GM19372 (cell line): ENCODE results near the gene AGAP2.

Source experiments
- ATAC-seq: cut with Tn5 transposase; IDR thresholded peaks from one replicate; pipeline ENCODE4 v1.9.1; 2021; ENCODE audit warnings: mild to moderate bottlenecking, low read depth, moderate library complexity; ENCODE audit not compliant: unreplicated experiment

AGAP2 gene

DNA sequence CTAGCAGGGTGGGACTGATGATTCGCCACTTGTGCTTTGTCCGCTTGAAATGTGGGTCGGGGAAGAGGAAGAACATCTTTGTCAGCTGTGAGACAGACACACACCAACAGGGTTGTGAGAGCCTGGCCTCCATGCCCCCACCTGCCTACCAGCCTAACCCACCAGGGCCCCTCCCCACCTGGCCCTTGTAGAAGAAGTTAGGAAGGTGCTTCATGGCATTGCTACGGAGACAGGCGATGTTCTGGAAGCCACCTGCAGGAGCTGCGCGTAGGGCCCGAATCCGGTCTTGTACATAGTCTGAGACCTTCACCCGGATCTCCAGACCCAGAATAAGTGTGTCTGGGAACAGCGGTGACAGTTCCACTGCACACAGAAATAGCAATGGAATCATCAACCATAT, 31.1 kb upstream of the AGAP2 start:
- ATAC-seq = no peak

DNA sequence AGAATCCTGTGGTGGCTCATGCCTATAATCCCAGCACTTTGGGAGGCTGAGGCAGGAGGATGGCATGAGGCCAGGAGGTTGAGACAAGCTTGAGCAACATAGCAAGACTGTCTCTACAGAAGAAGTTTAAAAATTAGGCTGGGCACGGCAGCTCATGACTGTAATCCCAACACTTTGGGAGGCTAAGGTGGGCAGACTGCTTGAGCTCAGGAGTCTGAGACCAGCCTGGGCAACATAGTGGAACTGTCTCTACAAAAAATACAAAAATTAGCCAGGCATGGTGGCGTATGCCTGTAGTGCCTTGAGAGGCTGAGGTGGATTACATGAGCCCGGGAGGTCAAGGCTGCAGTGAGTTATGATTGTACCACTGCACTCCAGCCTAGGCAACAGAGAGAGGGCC, 29.3 kb upstream of the AGAP2 start:
- no peak for ATAC-seq

DNA sequence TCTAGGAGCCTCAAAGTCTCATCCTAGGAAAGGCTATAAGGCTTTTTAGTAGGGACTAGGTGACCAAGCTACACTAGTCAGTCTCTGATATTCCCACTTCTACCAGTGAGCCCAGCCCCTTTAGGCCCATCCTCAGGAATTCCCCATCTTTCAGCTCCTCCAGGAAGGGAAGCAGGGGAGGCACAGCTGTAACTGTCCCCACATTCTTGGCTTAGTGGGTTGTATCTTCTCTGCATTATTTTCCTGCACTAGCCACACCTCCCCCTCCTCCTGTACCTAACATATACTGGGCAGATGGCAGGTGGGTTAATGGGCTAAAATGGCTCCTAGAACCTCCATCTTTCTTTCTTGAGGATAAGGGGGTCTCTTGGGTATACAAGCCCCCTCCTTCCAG, 28.8 kb upstream of the AGAP2 start:
- no peak for ATAC-seq

DNA sequence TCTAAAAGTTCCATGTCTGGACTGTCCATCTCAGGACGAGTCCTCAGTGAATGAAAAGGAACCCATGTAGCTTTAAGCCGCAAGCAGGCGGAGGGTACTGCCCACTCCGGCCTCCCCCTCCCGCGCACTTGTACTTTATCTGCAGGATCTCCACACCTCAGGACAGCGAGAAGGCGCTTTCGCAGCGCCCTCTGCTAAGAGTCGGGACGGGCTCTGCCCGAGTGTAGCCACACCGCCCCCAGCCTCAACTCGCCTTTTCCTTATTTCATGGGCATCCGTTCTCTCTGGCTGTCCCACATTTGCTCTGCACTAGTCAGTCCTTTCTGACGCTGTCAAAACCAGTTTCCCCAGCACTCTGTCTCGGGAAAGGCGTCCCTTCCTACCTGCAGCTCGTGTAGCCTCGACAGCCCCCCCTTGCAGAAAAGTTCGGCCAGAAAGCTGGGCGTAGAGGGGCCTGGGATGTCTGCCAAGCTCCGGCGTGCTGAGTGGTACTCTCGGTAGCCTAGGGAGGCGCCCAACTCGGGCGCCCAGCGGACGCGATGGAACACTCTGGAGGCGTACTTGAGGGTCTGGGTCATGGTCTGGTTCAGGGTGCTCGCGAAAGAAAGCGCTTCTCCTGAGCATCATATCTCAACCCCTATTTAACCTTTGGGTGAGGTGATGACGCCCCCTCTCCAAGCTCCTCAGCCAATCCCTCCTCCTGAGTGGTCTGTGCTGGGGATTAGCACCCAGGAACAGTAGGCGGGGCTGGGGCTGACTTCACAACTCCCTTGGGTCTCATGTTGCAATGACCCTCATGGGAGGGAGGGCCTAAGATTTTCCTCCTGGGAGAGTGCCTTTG, 28.1 kb upstream of the AGAP2 start, which contains the start of gene CYP27B1:
Gene CYP27B1 (minus strand): TSS at position 615 of the 841 bp plus-strand sequence. CDS start 37 bp downstream, at position 578.
- no peak for ATAC-seq

DNA sequence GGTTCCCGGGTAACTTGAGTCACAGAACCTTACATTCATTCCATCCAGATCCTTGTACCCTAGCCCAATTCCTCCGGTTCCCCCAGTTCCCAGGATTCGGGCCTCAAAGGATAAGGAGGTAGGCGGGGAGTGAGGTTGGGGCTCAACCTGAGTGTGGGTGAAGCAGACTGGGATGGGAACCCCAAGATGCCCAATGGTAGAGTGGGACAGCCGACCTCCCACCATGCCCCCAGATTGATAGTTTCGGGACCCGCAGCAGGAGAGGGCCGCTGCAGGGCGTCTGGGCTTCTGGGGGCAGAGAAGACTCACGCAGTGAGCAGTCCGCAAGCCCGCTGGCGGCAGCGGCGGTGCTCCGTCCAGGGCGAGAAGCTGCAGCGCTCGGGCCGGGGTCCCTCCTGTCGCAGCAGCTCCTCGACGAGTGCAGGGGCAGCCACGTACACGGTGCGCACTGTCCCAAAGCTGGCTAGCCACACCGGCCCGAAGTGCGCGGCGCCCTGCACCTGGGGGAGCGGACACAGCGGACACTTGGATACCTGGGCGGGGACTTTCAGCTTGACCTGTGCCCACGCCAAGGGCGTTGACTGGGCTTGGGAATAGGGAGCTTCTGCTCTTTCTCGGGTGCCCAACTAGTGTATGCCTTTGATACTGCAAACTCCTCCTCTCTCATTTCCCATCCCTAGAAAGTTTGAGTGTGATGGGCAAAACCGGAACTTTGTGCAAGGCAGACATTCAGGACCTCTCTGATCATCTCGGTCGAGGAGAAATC, 27.3 kb upstream of the AGAP2 start:
- no peak for ATAC-seq

DNA sequence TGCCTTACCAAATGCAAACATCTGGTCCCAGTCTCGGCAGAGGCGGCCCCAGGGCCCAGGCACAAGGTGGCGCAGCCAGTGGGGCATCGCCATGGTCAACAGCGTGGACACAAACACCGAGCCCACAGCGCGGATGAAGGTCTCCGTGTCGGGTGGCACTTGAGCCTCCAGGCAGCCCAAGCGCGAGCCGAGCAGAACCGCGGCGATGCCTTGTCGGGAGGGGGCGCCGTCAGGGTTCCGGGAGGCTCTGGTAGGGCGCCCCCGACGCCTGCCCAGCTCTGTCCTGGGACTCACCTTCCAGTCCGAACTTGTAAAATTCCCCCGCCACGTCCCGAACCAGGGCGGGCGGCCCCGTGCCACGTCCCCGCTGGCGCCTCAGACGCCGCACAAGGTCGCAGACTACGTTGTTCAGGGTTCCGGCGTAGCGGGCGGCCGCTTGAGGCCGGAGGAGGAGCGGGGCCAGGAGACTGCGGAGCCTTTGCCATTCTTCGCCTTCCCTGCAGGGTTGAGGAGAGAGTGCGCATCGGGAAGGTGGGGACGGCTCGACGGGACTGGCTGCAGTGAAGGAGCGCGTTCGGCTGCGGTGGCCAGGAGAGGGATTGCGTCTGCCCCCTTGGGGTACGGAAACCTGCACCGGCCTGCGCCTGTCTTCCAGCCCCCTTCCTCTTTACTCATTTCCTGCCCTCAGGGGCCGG, 26.6 kb upstream of the AGAP2 start:
- peak; percentile 54 for ATAC-seq

DNA sequence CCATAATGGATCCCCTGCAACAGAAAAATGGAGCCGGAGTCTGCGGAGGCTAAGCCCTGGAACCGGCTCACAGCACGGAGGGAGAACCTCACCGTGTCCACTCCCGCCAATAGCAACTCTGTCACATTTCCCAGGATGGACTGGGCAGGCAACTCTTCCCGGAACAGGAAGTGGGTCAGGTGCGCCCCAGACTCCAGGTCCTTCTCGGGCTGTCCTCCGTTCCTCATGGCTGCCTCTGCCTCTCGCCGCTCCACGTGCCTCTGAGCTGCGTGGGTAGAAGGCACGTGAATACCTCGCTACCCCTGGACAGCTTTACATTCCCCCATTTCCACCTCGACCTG, 26.1 kb upstream of the AGAP2 start:
- no peak for ATAC-seq

DNA sequence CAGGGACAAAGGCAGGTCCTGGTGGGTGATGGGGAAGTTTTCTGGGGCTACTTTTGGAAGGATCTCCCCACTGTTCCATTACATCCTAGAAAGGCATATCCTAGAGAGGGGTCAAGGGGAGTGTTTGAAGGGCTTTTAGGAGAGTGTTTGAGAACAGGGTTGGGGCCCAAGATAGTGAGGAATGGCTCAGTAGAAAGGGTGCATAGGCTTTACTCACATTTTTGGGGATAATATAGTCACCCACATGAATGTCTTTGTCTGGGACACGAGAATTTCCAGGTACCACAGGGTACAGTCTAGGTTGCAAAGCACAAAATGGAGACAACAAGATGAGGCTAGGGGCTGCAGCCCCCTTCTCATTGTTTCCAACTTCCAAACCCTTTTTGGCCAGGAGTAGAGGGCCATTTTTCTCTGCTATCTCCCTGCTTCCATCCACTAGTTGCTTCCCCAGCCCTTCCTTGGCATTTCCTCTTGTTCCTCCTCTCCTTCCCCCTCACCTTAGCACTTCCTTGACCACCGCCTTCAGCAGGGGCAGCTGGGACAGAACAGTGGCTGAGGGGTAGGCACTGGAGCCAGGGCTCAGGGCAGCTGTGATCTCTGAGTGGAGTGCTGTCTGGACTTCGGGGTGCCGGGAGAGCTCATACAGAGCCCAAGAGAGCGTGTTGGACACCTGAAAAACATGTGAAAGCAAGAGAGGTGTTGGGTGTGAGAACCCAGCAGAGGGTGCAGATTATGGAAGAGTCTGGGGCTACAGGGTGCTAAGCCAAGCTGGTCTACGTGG, 25.5 kb upstream of the AGAP2 start:
- no peak for ATAC-seq

DNA sequence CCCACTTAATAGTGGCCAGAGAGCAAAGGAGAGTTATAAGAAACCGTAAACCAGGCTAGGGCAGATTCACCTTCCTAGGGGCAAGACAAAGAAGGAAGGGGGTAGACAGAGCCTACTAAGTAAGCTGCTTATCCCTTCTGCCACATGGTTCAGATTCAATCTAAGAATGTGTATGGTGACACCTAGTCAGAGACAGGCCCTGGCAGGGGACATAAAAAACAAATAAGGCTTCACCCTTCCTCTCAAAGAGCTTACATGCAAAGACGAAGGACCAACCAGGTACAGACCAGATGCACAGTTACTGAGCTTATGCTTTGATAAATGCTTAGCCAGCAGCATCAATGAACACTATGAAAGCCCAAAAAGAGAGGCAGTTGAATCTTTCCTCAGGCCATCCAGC, 23.9 kb upstream of the AGAP2 start:
- ATAC-seq = no peak

DNA sequence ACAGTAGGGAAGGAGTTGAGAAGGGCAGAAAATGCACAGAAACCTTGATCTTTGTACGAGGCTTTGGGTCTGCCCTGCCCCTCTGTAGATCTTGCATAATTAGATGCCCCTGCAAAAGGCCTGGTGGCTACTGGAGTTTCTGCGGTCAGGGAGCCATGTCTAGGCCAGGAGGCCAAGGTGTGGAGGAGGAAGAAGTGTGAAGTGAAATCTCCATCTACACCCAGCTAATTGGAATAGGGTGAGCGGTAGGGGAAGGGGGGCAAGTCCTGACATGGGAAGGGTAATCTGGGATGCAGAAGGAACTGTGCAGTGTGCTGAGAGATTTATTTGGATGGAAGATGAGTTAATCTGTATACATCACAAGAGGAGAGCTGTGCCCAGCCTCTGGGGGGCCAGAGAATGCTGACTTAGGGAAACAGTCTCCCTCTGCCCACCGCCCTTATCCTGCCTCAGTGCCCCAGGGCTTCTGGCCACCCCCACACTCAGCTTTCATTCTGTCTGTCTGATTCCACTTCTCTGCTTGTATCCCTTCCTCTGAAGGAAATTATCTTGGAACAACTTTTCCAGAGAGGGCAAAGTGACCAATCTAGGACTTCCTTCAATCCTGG, 23.0 kb upstream of the AGAP2 start:
- no peak for ATAC-seq

DNA sequence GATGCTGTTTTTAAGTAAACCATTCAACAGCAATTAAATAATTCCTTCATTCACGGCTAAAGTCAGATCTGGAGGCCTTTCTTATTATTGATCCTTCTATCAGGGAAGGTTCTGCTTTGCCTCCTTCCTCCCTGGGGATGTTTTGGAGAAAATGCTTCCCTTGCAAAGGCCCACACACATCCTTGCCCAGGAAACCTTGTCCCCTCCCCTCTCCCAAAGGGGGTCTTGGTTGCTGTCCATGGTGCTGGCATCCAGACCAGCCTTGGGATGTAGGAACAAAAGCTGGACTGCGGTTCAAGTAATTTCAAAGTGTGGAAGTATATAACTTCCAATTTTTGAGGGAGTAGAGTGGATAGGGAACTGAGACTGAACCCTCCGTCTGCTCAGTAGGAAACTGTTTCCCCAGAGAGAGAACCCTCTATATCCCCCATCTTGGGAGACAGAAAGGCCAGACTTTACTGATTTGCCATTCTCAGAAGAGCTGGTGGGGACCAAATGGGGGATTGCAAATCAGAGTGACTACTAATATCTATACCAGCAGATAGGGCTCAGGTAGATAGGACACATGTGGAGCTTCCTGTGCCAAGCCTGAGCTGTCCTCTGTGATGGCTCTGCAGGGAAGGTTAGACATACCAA, 21.9 kb upstream of the AGAP2 start:
- no peak for ATAC-seq

DNA sequence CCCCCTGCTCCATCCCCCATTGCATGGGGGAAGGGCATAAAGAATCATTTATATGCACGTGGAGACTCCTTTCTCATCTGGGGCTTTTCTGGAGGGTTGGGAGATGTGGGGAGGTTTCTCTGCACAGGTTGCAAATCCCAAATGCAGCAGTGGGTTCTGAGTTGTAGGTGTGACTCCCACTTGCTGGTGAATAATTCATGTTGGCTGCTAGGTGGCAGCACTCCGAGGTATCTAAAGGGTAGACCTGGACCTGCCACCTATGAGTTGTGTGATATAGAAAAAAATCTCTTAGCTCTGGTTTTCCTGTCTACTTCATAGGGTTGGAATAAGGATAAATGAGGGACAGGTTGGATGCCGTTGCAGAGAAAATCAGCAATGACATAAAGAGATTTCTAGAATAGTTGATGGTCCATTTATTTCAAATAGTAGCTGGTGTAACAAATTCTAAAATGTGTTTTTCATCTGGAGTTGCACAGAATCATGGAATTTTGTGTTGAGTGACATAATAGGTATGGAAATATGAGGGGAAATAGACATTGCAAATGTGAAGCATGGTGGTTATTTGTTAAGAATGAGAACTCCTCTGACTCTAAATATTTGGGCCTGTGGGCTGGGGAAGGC, 20.9 kb upstream of the AGAP2 start:
- no peak for ATAC-seq

DNA sequence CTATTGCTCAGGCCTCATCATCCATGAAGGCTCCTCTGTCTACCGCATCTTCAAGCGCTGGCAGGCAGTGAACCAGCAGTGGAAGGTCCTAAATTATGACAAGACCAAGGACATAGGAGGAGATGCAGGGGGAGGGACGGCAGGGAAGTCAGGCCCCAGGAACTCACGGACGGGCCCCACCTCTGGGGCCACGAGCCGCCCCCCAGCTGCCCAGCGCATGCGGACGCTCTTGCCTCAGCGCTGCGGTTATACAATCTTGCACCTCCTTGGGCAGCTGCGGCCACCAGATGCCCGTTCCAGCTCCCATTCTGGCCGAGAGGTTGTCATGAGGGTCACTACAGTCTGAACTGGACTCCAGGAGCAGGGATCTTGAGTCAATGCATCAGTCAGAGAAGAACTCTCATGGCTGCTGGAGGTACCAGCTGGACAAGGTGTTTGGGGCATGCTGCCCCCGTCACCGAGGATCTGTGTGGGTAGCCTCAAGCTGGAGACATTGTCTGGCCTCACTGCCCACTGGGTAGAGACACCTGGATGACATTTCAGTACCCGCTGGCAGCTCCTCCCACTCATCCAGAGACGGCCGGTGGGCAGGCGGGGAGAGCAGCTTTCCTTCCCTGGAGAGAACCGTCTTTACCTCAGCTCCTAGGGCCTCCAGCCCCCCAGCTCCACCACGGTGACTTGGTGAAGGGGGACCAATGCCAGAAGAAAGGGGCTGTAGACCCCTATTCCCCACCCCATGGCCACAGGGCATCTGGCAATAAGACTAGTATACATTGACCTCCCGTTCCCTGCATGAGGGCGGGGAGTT, 20.2 kb upstream of the AGAP2 start:
- ATAC-seq = no peak

DNA sequence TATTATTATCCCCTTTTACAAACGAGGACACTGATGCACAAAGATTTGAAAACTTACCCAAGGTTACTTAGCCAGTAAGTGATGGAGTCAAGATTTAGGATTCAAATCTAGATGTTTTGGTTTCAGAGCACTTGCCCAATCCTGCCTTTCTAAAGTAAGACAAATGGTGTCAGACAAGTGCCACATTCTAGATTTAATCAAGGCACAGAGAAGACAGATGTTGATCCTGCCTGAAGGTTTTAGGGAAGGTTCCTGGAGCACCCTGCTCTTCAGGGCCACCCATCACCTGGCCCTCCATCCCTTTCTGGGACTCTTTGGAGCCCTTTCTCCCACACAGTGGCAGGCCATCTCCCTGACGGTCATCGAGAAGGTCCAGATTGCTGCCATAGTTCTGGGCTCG, 19.2 kb upstream of the AGAP2 start:
- ATAC-seq = no peak

DNA sequence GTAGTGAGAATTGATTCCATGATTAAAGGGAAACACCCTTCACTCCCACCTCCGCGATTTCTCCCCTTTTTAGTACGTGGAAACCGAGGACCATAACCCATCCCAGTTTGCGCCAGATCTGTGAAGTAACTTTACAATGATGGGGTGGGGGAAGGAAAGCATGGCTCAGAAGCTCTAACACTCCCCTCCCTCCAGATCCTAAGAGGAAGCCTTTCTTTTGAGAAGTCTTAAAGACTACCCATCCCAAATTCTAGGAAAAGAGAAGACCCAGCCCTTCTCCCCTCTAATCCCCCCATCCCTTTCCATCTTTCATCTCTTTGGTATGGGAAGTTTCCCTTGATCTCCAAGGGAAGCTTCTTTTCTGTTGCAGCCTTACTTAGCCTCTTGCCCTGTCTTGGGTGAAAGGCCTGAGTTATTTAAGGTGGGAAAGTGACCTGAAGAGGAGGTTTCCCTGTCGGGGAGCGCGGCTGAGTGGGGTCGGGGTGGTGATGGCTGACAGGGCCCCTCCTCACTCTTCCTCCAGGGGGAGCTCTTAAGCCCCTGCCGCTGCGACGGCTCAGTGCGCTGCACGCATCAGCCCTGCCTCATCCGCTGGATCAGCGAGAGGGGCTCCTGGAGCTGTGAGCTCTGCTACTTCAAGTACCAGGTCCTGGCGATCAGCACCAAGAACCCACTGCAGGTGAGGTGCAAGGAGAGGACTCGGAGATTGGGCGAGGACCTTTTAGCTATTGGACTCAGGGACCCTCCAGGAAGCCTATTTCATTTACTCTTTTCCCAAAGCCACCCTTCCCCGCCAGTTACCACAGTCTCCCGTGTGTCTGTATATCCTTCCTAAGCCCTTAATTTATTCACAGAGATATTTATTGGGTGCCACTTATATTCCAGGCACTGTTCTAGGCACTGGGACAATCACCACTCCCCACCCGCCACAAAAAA, 18.1 kb upstream of the AGAP2 start:
- ATAC-seq = no peak

DNA sequence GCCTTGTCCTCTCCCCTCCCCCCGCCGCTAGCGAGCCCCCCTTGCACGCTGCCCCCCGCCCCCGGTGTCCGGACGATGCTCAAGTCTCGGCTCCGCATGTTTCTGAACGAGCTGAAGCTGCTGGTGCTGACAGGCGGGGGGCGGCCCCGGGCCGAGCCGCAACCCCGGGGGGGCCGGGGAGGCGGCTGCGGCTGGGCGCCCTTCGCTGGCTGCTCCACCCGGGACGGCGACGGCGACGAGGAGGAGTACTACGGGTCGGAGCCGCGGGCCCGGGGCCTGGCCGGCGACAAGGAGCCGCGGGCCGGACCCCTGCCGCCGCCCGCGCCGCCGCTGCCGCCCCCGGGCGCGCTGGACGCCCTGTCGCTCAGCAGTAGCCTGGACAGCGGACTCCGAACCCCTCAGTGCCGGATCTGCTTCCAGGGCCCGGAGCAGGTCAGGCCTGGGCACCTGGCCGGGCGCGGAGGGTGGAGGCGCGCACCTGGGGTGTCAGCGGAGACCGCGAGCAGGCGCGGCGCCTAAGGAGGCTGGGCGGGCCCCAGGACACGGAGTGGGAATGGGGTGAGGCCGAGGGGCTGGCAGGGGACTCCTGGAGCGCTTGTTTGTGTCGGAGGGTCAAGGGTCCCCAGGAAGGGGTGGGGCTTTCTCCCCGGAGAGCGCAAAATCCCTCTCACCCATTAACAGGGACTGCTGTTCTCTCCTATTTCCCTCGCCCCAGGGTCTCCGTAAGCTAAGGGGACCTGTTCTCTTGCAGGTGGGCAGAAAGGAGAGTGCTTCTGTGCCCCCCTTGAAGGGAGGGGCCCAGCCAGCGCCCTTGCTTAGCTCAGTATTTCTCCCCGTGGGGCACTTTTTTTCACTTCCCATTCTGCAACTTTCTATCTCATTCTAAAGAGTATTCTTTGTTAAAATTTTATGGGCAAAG, 17.2 kb upstream of the AGAP2 start:
- ATAC-seq = no peak

DNA sequence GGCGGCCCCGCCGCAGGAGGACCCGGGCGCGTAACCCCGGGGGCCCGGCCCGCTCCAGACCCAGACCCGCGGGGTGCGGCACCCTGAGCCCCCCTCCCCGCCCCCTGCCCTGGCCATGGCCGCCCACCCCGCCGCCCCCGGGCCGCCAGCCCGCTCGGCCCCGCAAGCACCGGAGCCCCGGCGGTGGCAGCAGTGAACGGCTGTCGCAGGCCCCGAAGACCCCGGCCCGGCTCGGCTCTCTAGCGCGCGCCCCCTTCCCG, 16.6 kb upstream of the AGAP2 start:
- ATAC-seq = no peak
